GM10266 (cell line): Measurements from ENCODE around the gene KITLG.

Experiments used
- DNase-seq: peaks from one replicate; pipeline ENCODE4 v3.0.0; 2012; ENCODE audit errors: extremely low spot score
- TF ChIP-seq, protein P1 (sequence below): IDR thresholded peaks from 2 replicates; pipeline ENCODE4 v1.5.1; 2012; ENCODE audit warnings: mild to moderate bottlenecking, low read depth; ENCODE audit not compliant: control insufficient read depth, insufficient read depth; ENCODE audit errors: missing control alignments

The KITLG gene

DNA sequence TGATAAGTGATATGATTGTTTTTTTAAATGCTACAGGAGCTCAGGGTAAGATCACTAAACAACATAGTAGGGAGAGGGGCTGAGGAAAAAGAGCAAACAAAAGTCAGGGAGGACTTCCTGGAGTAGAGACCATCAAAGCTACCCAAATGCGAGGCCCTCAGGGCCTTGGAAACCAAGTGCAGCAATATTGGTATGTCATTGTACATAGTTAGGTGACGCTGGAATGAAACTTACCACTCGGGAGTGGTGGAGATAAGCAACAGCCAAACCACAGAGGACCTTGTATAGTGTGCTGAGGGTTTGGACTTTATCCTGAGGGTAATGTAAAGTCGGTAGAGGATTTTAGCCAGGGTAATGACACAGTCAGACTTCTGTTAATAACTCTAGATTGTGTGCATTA lies 13.8 kb downstream of the KITLG start:
- TF ChIP-seq, protein P1, sequence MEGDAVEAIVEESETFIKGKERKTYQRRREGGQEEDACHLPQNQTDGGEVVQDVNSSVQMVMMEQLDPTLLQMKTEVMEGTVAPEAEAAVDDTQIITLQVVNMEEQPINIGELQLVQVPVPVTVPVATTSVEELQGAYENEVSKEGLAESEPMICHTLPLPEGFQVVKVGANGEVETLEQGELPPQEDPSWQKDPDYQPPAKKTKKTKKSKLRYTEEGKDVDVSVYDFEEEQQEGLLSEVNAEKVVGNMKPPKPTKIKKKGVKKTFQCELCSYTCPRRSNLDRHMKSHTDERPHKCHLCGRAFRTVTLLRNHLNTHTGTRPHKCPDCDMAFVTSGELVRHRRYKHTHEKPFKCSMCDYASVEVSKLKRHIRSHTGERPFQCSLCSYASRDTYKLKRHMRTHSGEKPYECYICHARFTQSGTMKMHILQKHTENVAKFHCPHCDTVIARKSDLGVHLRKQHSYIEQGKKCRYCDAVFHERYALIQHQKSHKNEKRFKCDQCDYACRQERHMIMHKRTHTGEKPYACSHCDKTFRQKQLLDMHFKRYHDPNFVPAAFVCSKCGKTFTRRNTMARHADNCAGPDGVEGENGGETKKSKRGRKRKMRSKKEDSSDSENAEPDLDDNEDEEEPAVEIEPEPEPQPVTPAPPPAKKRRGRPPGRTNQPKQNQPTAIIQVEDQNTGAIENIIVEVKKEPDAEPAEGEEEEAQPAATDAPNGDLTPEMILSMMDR = no peak
- DNase-seq = no peak

DNA sequence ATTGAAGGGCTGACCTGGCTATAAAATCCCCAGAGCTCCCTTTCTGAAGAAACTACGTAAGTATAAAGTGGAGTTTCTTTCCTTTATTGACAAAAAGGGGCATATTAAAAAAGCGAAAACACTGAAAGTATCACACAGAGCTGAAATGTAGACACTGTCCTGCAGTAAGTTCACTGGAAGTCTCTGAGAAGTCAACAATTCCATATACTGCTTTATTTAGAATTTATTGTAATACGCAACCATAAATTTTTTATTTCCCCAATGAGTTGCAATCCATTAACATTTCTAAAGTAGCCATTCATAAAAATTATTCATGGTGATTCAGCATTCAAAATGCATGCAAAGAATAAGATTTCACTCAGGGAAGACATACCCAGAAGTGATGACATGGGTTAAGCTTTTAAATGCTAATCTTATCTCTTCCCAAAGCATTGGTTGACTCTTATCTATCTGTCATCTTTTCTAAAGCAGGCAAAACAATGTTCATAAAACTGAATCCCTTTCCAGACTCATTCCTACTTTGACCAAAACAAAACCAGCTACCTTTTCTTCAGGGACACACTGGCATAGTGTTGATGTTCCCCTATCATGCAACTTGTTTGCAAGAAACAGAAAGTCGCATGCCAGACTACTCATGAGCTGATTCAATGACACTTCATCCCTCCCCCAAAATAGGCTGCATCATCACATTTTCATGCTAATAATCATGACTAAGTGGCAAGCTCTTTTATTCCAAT lies 17.3 kb downstream of the KITLG start:
- DNase-seq = no peak
- TF ChIP-seq, protein P1 = no peak

DNA sequence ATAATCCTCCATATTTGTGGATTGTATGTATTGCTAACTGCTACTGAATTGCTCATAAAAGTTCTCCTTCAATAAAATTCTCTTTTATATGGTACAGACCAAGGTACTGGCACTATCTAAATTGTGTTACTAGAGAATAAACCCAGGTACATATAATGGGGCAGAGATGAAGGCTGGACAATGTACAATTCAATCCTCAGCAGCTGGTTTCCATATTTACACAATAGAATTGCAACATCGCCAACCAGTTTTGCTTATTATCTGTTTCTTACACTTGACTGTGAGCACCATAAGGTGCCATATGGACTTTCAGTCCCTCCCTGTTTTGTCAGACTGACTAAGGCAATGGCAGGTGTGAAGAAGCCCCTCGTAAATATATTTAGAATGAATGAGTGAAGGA lies 18.1 kb downstream of the KITLG start:
- TF ChIP-seq, protein P1 = no peak
- no peak for DNase-seq

DNA sequence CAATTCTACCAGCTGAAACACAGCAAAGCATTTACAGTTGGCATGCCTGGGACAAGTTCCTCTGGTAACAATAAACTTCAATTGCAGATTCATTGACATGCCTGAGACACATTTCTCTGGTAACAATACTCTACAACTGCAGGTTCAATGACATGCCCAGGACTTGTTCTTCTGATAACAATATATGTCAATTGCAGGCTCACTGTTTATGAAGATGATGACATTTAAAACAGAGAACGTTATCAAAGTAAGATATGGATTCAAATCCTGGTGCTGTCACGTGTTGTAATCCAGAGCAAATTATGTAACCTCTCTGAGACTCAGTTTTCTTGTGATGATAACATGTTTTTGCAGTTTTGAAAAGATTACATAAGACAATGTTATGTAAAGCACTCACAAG lies 20.5 kb downstream of the KITLG start:
- DNase-seq = no peak
- TF ChIP-seq, protein P1 = no peak

DNA sequence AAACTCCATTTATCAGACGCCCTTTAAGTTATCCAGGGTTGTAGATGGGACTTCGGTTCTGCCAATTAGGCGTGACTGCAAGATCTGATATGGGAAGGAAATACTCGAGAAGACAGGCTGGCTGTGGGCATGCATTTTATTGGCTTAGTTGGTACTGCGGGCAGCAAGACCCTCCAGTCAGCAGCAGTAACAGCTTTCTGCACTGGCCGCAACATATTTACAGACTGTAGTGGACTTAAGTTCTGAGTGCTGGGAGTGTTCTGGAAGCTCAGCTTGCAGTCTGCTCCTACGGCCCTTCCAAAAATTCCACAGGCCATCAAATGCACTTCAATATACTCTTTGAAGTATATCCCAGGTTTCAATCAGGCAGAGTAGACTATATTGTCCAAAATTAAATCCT lies 21.1 kb downstream of the KITLG start:
- TF ChIP-seq, protein P1 = no peak
- DNase-seq = no peak

DNA sequence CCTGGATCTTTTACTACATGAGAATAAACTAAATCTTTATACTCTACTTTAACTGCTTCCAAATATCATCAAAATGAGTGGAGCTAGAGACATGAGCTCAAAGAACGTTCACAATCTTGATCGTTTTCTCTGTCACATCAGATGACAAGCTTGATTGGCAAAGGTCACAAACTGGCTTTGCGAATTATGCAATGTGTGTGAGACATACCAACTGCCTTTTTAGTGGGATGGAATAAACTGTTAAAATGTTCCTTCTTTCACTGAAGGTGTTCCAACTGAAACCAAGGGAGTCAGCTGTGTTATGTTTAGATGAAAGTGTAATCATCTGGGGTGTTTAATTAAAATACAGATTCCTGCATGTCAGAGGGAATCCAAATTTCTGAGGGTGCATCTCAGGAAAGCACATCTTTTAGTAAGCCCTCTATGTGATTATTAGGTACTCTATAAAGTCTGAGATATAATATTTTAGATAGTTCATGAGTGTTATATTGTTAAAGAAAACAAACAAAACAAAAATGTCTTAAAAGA lies 21.9 kb downstream of the KITLG start:
- DNase-seq = no peak
- TF ChIP-seq, protein P1 = no peak

DNA sequence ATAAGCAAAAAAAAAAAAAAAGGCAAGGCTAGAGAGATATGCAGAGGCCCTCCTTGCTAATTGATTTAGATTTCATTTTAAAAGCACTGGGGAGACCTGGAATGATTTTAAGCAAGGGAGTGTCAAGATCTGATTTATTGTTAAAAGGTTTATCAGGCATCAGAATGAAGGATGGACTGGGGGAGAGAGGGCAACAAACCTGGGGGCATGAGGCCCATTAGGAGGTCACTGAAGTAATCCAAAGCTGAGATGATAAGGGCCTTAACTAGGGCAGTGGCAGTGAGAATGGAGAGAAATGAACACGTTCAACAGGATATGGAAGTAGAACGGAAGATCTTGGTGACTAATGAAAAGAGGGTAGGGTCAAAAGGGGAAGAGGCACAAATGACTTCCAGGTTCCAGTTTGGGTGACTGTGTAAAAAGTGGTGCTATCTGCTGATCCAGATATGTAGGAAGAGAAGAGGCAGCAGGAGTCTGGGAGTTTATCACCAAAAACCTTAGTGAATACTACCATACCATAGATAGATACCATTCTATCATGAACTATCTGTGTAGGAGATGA lies 24.0 kb downstream of the KITLG start:
- DNase-seq = no peak
- TF ChIP-seq, protein P1 = no peak
